HepG2 (cell line): ENCODE data around the gene POLE. TPM values are rescaled to one million over a fixed set of nuclear protein-coding genes. Genes with fewer than 3 reads are reported as not detected.

Source experiments
- ARNTL ChIP-seq: sonication (generic); formaldehyde crosslinking; IDR thresholded peaks from 2 replicates; pipeline ENCODE4 v1.4.0; 2020; ENCODE audit warnings: mild to moderate bottlenecking, missing genetic modification reagents
- KDM4B ChIP-seq: sonication (generic); formaldehyde crosslinking; IDR thresholded peaks from 2 replicates; pipeline ENCODE4 v1.4.0; 2020; ENCODE audit warnings: missing genetic modification reagents
- KLF11 ChIP-seq: IDR thresholded peaks from 2 replicates; pipeline ENCODE4 v1.6.1; 2016; ENCODE audit warnings: missing compliant biosample characterization
- MIER3 ChIP-seq: IDR thresholded peaks from 2 replicates; pipeline ENCODE4 v1.6.1; 2016; ENCODE audit warnings: missing compliant biosample characterization, borderline replicate concordance
- ZBTB1 ChIP-seq: sonication (generic); formaldehyde crosslinking; IDR thresholded peaks from 2 replicates; pipeline ENCODE4 v1.4.0; 2020; ENCODE audit warnings: missing genetic modification reagents, borderline replicate concordance
- ZBTB20 ChIP-seq: sonication (generic); formaldehyde crosslinking; IDR thresholded peaks from 2 replicates; pipeline ENCODE4 v1.8.1; 2023; ENCODE audit warnings: missing genetic modification reagents, low read depth, mild to moderate bottlenecking, borderline replicate concordance
- ZMYM3 ChIP-seq: sonication (generic); formaldehyde crosslinking; IDR thresholded peaks from 2 replicates; pipeline ENCODE4 v1.5.1; 2020; ENCODE audit warnings: mild to moderate bottlenecking, missing genetic modification reagents
- ZNF816 ChIP-seq: sonication (generic); formaldehyde crosslinking; IDR thresholded peaks from 2 replicates; pipeline ENCODE4 v1.8.0; 2022; ENCODE audit warnings: missing genetic modification reagents, mild to moderate bottlenecking, borderline replicate concordance
- polyA plus RNA-seq, 8 experiments: library from polyadenylated mRNA; depleted of rRNA in 3 of 8; stranded (reverse) in 7 of 8; unstranded in 1 of 8; fragments of >200 nt; fragmentation: Illumina TruSeq in 4 of 8; extraction: Trizol in 4 of 8; gene quantifications; 2 replicates each; pipeline versions ENCODE4 v1.2.1 to v1.2.3, GENCODE V29; 2011 to 2016; ENCODE audit warnings: low read depth in 4 of 8, missing spikeins in 1 of 8, mixed read lengths in 1 of 8; ENCODE audit not compliant: insufficient read depth in 1 of 8
- total RNA-seq, 5 experiments: library from RNA; depleted of rRNA; stranded (reverse); fragments of >200 nt; fragmentation: Illumina TruSeq; extraction: Trizol; gene quantifications; 2 replicates each; pipeline ENCODE4 v1.2.3, GENCODE V29; 2016; ENCODE audit warnings: low read depth in 1 of 5
- TF ChIP-seq, protein P1 (sequence below): sonication (generic); formaldehyde crosslinking; IDR thresholded peaks from 2 replicates; pipeline ENCODE4 v1.5.0; 2020; ENCODE audit warnings: mild to moderate bottlenecking, missing genetic modification reagents
- TF ChIP-seq, protein P2 (sequence below): sonication (generic); formaldehyde crosslinking; IDR thresholded peaks from 2 replicates; pipeline ENCODE4 v1.5.1; 2020; ENCODE audit warnings: missing genetic modification reagents, mild to moderate bottlenecking, borderline replicate concordance
- TF ChIP-seq, protein P3 (sequence below): IDR thresholded peaks from 2 replicates; pipeline ENCODE4 v1.4.0; 2020; ENCODE audit warnings: mild to moderate bottlenecking, missing genetic modification reagents
- TF ChIP-seq, protein P4 (sequence below): sonication (generic); formaldehyde crosslinking; IDR thresholded peaks from 2 replicates; pipeline ENCODE4 v1.4.0; 2020; ENCODE audit warnings: missing genetic modification reagents
- TF ChIP-seq, protein P5 (sequence below): sonication (generic); formaldehyde crosslinking; IDR thresholded peaks from 2 replicates; pipeline ENCODE4 v1.5.0; 2020; ENCODE audit warnings: mild to moderate bottlenecking, missing genetic modification reagents, moderate library complexity

Gene POLE
- total and polyA plus RNA-seq, 2 of the 13 experiments (the other 11 are each of a cell fraction or from before 2014, with no cell fraction given): 25.3 to 52.2 TPM

DNA sequence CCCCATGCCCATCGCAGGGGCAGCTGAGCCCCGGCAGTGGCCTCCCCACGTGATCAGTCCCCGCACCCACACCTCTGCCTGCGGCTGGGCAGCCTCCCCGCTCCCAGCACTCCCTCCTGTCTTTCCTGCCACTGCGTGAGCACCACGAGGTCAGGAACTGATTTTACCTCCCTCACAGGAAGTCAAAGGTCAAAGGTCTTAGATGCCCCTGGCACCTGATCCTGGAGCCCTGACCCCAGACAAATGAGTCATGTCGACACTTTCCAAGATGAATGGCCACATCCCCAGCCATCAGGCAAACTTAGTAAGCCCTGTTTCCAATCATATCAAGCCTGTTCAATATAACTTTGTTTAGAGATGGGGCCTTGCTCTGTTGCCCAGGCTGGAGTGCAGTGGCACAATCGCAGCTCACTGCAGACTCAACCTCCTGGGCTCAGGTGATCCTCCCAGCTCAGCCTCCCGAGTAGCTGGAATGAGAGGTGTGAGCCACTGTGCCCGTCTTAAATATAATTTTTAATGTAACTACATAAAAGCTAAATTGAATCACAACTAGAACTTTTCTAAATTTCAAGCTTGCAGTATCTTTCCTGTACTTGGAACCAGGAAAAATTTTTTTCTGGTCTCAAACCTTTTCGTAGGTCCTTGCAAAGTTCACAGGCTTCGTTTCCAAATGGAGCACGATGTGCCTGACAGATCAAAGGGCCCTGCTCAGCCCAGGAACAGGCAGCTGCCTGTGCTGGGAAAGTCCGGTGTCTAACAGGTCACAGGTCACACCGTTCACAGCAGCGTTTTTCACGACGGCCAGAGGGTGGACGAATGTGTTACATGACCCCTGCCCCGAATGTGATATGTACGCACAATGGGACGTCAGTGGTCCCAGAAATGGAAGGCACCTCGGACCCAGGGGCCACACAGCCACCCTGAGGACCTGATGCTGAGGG is 78.6 kb downstream of the POLE start (continued):
- peak; percentile 67; the same call in 1 of the 2 replicates for TF ChIP-seq ZBTB1 (CRISPR knock-in tag)
- TF ChIP-seq ZNF816 (CRISPR knock-in tag): peak; percentile 72; the same call in 1 of the 2 replicates
- 0 out of 2 replicates have a peak, but pooled peaks have one; percentile 41 for TF ChIP-seq KDM4B
- TF ChIP-seq MIER3 (CRISPR knock-in tag): peak; percentile 76; the same call in 1 of the 2 replicates
- TF ChIP-seq ZBTB20 (CRISPR knock-in tag): peak; percentile 38; the same call in 1 of the 2 replicates
- 0 out of 2 replicates have a peak, but pooled peaks have one; percentile 22 for TF ChIP-seq ARNTL (CRISPR knock-in tag)
- no peak for TF ChIP-seq KLF11 (CRISPR knock-in tag)
- TF ChIP-seq, protein P1, sequence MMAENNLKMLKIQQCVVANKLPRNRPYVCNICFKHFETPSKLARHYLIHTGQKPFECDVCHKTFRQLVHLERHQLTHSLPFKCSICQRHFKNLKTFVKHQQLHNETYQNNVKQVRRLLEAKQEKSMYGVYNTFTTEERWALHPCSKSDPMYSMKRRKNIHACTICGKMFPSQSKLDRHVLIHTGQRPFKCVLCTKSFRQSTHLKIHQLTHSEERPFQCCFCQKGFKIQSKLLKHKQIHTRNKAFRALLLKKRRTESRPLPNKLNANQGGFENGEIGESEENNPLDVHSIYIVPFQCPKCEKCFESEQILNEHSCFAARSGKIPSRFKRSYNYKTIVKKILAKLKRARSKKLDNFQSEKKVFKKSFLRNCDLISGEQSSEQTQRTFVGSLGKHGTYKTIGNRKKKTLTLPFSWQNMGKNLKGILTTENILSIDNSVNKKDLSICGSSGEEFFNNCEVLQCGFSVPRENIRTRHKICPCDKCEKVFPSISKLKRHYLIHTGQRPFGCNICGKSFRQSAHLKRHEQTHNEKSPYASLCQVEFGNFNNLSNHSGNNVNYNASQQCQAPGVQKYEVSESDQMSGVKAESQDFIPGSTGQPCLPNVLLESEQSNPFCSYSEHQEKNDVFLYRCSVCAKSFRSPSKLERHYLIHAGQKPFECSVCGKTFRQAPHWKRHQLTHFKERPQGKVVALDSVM: peak; percentile 92
- 0 out of 2 replicates have a peak, but pooled peaks have one; percentile 62 for TF ChIP-seq ZMYM3 (CRISPR knock-in tag)
- TF ChIP-seq, protein P2, sequence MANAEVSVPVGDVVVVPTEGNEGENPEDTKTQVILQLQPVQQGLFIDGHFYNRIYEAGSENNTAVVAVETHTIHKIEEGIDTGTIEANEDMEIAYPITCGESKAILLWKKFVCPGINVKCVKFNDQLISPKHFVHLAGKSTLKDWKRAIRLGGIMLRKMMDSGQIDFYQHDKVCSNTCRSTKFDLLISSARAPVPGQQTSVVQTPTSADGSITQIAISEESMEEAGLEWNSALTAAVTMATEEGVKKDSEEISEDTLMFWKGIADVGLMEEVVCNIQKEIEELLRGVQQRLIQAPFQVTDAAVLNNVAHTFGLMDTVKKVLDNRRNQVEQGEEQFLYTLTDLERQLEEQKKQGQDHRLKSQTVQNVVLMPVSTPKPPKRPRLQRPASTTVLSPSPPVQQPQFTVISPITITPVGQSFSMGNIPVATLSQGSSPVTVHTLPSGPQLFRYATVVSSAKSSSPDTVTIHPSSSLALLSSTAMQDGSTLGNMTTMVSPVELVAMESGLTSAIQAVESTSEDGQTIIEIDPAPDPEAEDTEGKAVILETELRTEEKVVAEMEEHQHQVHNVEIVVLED (CRISPR knock-in tag): no peak
- TF ChIP-seq, protein P3, sequence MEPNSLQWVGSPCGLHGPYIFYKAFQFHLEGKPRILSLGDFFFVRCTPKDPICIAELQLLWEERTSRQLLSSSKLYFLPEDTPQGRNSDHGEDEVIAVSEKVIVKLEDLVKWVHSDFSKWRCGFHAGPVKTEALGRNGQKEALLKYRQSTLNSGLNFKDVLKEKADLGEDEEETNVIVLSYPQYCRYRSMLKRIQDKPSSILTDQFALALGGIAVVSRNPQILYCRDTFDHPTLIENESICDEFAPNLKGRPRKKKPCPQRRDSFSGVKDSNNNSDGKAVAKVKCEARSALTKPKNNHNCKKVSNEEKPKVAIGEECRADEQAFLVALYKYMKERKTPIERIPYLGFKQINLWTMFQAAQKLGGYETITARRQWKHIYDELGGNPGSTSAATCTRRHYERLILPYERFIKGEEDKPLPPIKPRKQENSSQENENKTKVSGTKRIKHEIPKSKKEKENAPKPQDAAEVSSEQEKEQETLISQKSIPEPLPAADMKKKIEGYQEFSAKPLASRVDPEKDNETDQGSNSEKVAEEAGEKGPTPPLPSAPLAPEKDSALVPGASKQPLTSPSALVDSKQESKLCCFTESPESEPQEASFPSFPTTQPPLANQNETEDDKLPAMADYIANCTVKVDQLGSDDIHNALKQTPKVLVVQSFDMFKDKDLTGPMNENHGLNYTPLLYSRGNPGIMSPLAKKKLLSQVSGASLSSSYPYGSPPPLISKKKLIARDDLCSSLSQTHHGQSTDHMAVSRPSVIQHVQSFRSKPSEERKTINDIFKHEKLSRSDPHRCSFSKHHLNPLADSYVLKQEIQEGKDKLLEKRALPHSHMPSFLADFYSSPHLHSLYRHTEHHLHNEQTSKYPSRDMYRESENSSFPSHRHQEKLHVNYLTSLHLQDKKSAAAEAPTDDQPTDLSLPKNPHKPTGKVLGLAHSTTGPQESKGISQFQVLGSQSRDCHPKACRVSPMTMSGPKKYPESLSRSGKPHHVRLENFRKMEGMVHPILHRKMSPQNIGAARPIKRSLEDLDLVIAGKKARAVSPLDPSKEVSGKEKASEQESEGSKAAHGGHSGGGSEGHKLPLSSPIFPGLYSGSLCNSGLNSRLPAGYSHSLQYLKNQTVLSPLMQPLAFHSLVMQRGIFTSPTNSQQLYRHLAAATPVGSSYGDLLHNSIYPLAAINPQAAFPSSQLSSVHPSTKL (CRISPR knock-in tag): peak; percentile 77
- TF ChIP-seq, protein P4, sequence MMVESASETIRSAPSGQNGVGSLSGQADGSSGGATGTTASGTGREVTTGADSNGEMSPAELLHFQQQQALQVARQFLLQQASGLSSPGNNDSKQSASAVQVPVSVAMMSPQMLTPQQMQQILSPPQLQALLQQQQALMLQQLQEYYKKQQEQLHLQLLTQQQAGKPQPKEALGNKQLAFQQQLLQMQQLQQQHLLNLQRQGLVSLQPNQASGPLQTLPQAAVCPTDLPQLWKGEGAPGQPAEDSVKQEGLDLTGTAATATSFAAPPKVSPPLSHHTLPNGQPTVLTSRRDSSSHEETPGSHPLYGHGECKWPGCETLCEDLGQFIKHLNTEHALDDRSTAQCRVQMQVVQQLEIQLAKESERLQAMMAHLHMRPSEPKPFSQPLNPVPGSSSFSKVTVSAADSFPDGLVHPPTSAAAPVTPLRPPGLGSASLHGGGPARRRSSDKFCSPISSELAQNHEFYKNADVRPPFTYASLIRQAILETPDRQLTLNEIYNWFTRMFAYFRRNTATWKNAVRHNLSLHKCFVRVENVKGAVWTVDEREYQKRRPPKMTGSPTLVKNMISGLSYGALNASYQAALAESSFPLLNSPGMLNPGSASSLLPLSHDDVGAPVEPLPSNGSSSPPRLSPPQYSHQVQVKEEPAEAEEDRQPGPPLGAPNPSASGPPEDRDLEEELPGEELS (CRISPR knock-in tag): 0 out of 2 replicates have a peak, but pooled peaks have one; percentile 31
- TF ChIP-seq, protein P5, sequence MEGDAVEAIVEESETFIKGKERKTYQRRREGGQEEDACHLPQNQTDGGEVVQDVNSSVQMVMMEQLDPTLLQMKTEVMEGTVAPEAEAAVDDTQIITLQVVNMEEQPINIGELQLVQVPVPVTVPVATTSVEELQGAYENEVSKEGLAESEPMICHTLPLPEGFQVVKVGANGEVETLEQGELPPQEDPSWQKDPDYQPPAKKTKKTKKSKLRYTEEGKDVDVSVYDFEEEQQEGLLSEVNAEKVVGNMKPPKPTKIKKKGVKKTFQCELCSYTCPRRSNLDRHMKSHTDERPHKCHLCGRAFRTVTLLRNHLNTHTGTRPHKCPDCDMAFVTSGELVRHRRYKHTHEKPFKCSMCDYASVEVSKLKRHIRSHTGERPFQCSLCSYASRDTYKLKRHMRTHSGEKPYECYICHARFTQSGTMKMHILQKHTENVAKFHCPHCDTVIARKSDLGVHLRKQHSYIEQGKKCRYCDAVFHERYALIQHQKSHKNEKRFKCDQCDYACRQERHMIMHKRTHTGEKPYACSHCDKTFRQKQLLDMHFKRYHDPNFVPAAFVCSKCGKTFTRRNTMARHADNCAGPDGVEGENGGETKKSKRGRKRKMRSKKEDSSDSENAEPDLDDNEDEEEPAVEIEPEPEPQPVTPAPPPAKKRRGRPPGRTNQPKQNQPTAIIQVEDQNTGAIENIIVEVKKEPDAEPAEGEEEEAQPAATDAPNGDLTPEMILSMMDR: peak; percentile 9; the same call in 1 of the 2 replicates
